Transverse colon (tissue), 4 donors: ENCODE results near the gene APBB2. TPM values are rescaled to one million over a fixed set of nuclear protein-coding genes. Genes with fewer than 3 reads are reported as not detected.
A peak's percentile ranks its signal among the peaks of the same experiment; 100 is the strongest.

Source experiments
- DNase-seq: peaks from one replicate; pipeline ENCODE4 v3.0.0-alpha.2; 2019
- H3K27ac ChIP-seq, 4 donors: fragments of 200-600 bp; sonication (generic); 2 replicates each; pipeline ENCODE4 v1.5.1; 2016 to 2018; ENCODE audit warnings: inconsistent platforms in 4 of 4
- H3K27me3 ChIP-seq: fragments of 200-600 bp; sonication (generic); 2 replicates; pipeline ENCODE4 v1.5.1; 2017; ENCODE audit warnings: inconsistent platforms
- H3K36me3 ChIP-seq, 4 donors: fragments of 200-600 bp; sonication (generic); 2 replicates each; pipeline ENCODE4 v1.5.1; 2017 to 2019; ENCODE audit warnings: inconsistent platforms in 4 of 4
- H3K4me1 ChIP-seq, 4 donors: fragments of 200-600 bp; sonication (generic); 2 replicates each; pipeline ENCODE4 v1.5.1; 2017 to 2020; ENCODE audit warnings: inconsistent platforms in 4 of 4
- H3K4me3 ChIP-seq, 4 donors: fragments of 200-600 bp; sonication (generic); 1 replicate in 1 of 4; 2 replicates in 3 of 4; pipeline versions ENCODE4 v1.5.1 to v1.6.1; 2017 to 2019; ENCODE audit warnings: inconsistent platforms in 4 of 4
- H3K9me3 ChIP-seq, 2 donors: fragments of 200-600 bp; sonication (generic); 2 replicates each; pipeline ENCODE4 v1.5.1; 2017 to 2019; ENCODE audit warnings: inconsistent platforms in 2 of 2
- CTCF ChIP-seq, 5 experiments: fragments of 200-600 bp in 3 of 5; fragments of 450-650 bp in 2 of 5; sonication (generic) in 3 of 5; IDR thresholded peaks; 1 replicate in 2 of 5; 2 replicates in 3 of 5; pipeline ENCODE4 v1.5.1; 2016 to 2017; ENCODE audit warnings: antibody characterized with exemption in 5 of 5, inconsistent platforms in 3 of 5, mild to moderate bottlenecking in 2 of 5, moderate library complexity in 1 of 5
- EP300 ChIP-seq: sonication (generic); formaldehyde crosslinking; IDR thresholded peaks from one replicate; pipeline ENCODE4 v1.6.1; 2017; ENCODE audit warnings: antibody characterized with exemption, low read depth
- POLR2A ChIP-seq: fragments of 450-650 bp; IDR thresholded peaks from one replicate; pipeline ENCODE4 v1.6.1; 2016; ENCODE audit warnings: antibody characterized with exemption, mild to moderate bottlenecking, moderate library complexity
- POLR2AphosphoS5 ChIP-seq, 3 donors: sonication (generic); formaldehyde crosslinking; IDR thresholded peaks; one replicate each; pipeline ENCODE4 v1.6.1; 2016; ENCODE audit warnings: antibody characterized with exemption in 3 of 3
- WGBS, 2 donors: methylation state at CpG; one replicate each; pipeline ENCODE4 v1.1.5; 2018; ENCODE audit warnings: low coverage in 1 of 2; 5-methylcytosine and 5-hydroxymethylcytosine counted together
- in situ Hi-C, 4 donors: fragments of 200-750 bp; cut with MboI; loops; one replicate each; pipeline versions ENCODE4 v1.15.0 to v1.15.1; 2017; ENCODE audit warnings: low sequenced_read_pairs in 3 of 4, low pct_ligation_motif_present in 1 of 4, low pct_unique_long_range_greater_than_20kb in 1 of 4
- intact Hi-C: fragments of 100-400 bp; cut with DNase I; formaldehyde crosslinking; loops from one replicate; pipeline ENCODE4 v1.15.1; 2023; ENCODE audit warnings: low total_unique reads
- total RNA-seq, 4 donors: library from RNA; depleted of rRNA; stranded (reverse); fragments of >200 nt; gene quantifications; one replicate each; pipeline ENCODE4 v1.1.0, GENCODE V29; 2016

Gene APBB2
- total RNA-seq, 4 donors from 2014 or later = 37.1 to 138 (median 90.1) TPM

DNA sequence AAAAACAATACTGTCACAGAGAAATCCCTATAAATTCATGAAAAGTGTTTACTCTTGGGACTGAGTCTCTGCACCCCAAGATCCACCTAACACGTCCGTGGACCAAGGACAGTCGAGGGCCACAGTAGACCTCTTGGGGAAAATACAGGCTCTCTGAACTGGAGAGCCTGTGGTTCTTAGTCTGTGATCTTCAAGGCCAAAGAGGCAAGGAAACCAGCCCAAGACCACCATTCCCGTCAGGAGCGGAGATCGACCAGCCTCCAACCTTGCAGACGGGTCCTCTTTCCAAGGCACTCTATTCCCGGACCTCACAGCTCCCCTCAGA is 1.6 kb upstream of the APBB2 start:
- Histone ChIP-seq H3K4me3 (peak overlapping the region; percentile 16 to 75 (median 41)), H3K27ac (peak overlapping the region; percentile 87 to 94 (median 90)), H3K36me3 (no peaks in the 10 kb centered on the region), H3K27me3 (no peaks in the 10 kb centered on the region), H3K4me1 (peaks cover 4 to 38% (median 23%) of the 10 kb centered on the region in 4 donors), H3K9me3 (no peaks in the 10 kb centered on the region)
- in situ Hi-C loops = loop anchor here (5.0 to 25.0 kb wide), 6 partner anchors 229 to 291 kb away; no protein-coding TSS in a partner anchor
- DNase-seq = no peak
- WGBS, 2 donors = 16% methylated on average over 8 of the region's 8 CpGs; no CpG with 5 or more reads in 1 of the 2 donors
- TF ChIP-seq POLR2AphosphoS5 (IDR thresholded peaks at IDR 0.05) (no peak), POLR2A (no peak)
- intact Hi-C loops = loop anchor here (2.0 to 10.0 kb wide), 4 partner anchors 74 to 285 kb away; no protein-coding TSS in a partner anchor

GRCh38 chr4:41215155-41215554 is 813 bp upstream of the APBB2 start:
- Histone ChIP-seq H3K4me1 (peaks cover 4 to 42% (median 24%) of the 10 kb centered on the region in 4 donors), H3K4me3 (peak overlapping the region in 1 of 4 donors; percentile 89), H3K9me3 (no peaks in the 10 kb centered on the region), H3K27ac (peak overlapping the region; percentile 87 to 94 (median 90)), H3K36me3 (no peaks in the 10 kb centered on the region), H3K27me3 (no peaks in the 10 kb centered on the region)
- no peak for DNase-seq
- in situ Hi-C loops = loop anchor here (5.0 to 25.0 kb wide), 6 partner anchors 228 to 290 kb away; no protein-coding TSS in a partner anchor
- 60% methylated on average over 1 to 9 of the region's 9 CpGs for WGBS, 2 donors
- intact Hi-C loops = loop anchor here (2.0 to 10.0 kb wide), 4 partner anchors 73 to 284 kb away; no protein-coding TSS in a partner anchor
- TF ChIP-seq EP300 = no peak
- TF ChIP-seq CTCF (IDR thresholded peaks at IDR 0.05) = no peak
- no peak for TF ChIP-seq POLR2AphosphoS5 (IDR thresholded peaks at IDR 0.05)
- TF ChIP-seq POLR2A = no peak

DNA sequence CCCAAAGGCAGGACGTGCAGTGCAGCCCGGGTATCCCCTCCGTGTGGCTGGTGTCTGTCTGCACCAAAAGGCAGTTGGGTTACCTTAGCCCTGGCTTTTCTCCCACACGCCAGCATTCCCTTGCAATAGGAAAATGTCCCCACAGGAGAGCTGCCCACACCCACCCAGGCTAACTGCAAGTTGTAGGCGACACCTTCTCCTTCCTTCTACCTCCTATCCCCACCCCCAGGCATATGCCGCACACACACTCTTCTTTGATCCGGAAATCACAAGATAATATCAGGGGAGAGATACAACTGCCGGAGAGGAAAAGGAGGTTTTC is 444 bp upstream of the APBB2 start:
- Histone ChIP-seq H3K27ac (peak overlapping the region; percentile 87 to 94 (median 90)), H3K9me3 (no peaks in the 10 kb centered on the region), H3K4me3 (peak overlapping the region in 3 of 4 donors; percentile 79 to 89 (median 87)), H3K4me1 (peaks cover 4 to 45% (median 25%) of the 10 kb centered on the region in 4 donors), H3K27me3 (no peaks in the 10 kb centered on the region), H3K36me3 (no peaks in the 10 kb centered on the region)
- TF ChIP-seq EP300 = no peak
- peak in 1 of 5 experiments; percentile 25 for TF ChIP-seq CTCF (IDR thresholded peaks at IDR 0.05)
- no peak for TF ChIP-seq POLR2AphosphoS5 (IDR thresholded peaks at IDR 0.05)
- no peak for TF ChIP-seq POLR2A
- no peak for DNase-seq
- intact Hi-C loops (loop anchor here (2.0 to 10.0 kb wide), 4 partner anchors 72 to 284 kb away; no protein-coding TSS in a partner anchor), in situ Hi-C loops (loop anchor here (5.0 to 25.0 kb wide), 6 partner anchors 227 to 290 kb away; no protein-coding TSS in a partner anchor)
- 22 to 30% methylated on average over 2 to 8 of the region's 8 CpGs for WGBS, 2 donors

DNA sequence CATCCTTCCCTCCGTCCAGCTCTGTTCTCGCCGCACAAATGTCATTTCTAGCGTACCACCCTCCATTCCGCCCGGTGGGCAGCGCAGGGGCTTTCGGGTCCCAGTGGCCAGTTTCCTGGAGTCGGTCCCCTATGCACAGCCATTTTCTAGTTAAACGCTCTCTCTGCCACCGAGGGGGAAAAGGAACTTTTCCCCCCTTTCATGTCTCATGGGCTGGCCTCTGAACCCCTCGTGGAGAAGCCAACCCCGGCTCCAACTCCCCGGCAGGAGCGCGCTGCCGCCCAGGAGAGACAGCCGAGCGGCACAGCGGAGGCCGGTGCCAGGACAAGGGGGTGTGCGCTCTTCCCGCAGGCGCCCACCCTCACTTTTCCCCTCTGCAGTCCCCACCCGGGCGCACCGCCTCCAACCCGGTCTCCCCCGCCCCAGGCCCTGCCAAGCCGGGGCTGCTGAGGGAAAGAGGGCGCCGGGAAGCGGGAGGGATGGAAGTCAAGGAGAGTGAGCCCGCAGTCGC is 662 bp downstream of the APBB2 start:
- H3K27ac ChIP-seq = peak overlapping the region; percentile 87 to 94 (median 90)
- intact Hi-C loops = loop anchor here (1.0 to 10.0 kb wide), 4 partner anchors 89 to 283 kb away; no protein-coding TSS in a partner anchor
- H3K4me1 ChIP-seq = peaks cover 4 to 54% (median 27%) of the 10 kb centered on the region in 4 donors
- H3K9me3 ChIP-seq = no peaks in the 10 kb centered on the region
- WGBS, 2 donors = 1 to 2% methylated on average over 11 to 35 of the region's 35 CpGs
- peak overlapping the region; percentile 79 to 89 (median 86) for H3K4me3 ChIP-seq
- H3K36me3 ChIP-seq = no peaks in the 10 kb centered on the region
- in situ Hi-C loops = loop anchor here in 3 of 4 donors (10.0 to 25.0 kb wide), 3 partner anchors 226 to 289 kb away; no protein-coding TSS in a partner anchor
- DNase-seq = peak; percentile 30
- no peak for TF ChIP-seq EP300
- TF ChIP-seq CTCF (IDR thresholded peaks at IDR 0.05) = peak in 1 of 5 experiments; percentile 2
- H3K27me3 ChIP-seq = no peaks in the 10 kb centered on the region
